Right atrium auricular region (tissue), 2 donors: Measurements from ENCODE around the gene SLC35E1. TPM values are rescaled to one million over a fixed set of nuclear protein-coding genes. Genes with fewer than 3 reads are reported as not detected.

ENCODE experiments used
- DNase-seq: peaks from one replicate; pipeline ENCODE4 v3.0.0-alpha.2; 2019; ENCODE audit warnings: low spot score
- H3K27ac ChIP-seq, 2 donors: fragments of 200-600 bp; sonication (generic); 1 replicate in 1 of 2; 2 replicates in 1 of 2; pipeline ENCODE4 v1.5.1; 2016 to 2019
- H3K27me3 ChIP-seq, 2 donors: fragments of 200-600 bp; sonication (generic); one replicate each; pipeline versions ENCODE4 v1.5.1 to v1.6.0; 2017 to 2019
- H3K36me3 ChIP-seq: fragments of 200-600 bp; sonication (generic); one replicate; pipeline ENCODE4 v1.5.1; 2016
- H3K4me1 ChIP-seq, 2 donors: fragments of 200-600 bp; sonication (generic); one replicate each; pipeline versions ENCODE4 v1.5.1 to v1.6.0; 2017 to 2019
- H3K4me3 ChIP-seq, 2 donors: fragments of 200-600 bp; sonication (generic); 1 replicate in 1 of 2; 2 replicates in 1 of 2; pipeline ENCODE4 v1.5.1; 2017 to 2019; ENCODE audit warnings: mild to moderate bottlenecking in 1 of 2, moderate library complexity in 1 of 2
- H3K9me3 ChIP-seq, 2 donors: fragments of 200-600 bp; sonication (generic); one replicate each; pipeline ENCODE4 v1.5.1; 2019
- total RNA-seq, 2 donors: library from RNA; depleted of rRNA; stranded (reverse); fragments of >200 nt; gene quantifications; one replicate each; pipeline ENCODE4 v1.1.0, GENCODE V29; 2016
- TF ChIP-seq, protein P1 (sequence below), 2 donors: fragments of 200-600 bp; sonication (generic); IDR thresholded peaks; one replicate each; pipeline ENCODE4 v1.5.1; 2019; ENCODE audit warnings: antibody characterized with exemption in 2 of 2

The SLC35E1 gene
- total RNA-seq, 2 donors from 2014 or later, result 27.5 to 34.9 TPM

DNA sequence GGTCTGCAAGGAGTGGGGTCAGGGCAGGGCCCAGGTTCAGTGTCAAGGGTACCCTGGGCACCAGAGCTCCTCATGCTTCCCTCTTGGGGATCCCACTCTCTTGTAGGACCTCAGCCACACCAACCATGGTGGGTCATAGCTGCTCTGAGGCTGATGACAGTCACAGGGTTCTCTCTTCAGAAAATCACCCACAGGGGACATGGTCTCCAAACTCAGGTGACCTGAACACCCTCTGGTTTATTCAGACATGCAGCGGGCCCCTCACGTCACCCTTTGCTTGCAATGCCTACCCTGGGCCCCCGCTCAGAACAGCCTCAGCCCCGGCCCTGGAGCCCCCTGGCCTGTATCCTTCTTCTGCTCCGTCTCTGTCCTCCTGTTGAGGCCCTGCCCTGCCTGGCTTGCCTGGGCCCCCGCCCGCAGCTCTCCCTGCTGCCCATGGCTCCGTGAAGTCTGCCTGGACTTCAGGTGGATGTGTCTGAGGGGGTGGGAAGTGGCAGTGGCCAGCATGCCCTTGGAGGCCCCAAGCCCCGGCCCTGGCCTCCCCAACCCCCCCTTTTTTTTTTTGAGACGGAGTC lies 50.4 kb downstream of the SLC35E1 start:
- H3K27ac ChIP-seq, result no peak overlapping the region
- H3K4me1 ChIP-seq, result no peaks in the 10 kb centered on the region
- TF ChIP-seq, protein P1, sequence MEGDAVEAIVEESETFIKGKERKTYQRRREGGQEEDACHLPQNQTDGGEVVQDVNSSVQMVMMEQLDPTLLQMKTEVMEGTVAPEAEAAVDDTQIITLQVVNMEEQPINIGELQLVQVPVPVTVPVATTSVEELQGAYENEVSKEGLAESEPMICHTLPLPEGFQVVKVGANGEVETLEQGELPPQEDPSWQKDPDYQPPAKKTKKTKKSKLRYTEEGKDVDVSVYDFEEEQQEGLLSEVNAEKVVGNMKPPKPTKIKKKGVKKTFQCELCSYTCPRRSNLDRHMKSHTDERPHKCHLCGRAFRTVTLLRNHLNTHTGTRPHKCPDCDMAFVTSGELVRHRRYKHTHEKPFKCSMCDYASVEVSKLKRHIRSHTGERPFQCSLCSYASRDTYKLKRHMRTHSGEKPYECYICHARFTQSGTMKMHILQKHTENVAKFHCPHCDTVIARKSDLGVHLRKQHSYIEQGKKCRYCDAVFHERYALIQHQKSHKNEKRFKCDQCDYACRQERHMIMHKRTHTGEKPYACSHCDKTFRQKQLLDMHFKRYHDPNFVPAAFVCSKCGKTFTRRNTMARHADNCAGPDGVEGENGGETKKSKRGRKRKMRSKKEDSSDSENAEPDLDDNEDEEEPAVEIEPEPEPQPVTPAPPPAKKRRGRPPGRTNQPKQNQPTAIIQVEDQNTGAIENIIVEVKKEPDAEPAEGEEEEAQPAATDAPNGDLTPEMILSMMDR (IDR thresholded peaks at IDR 0.05), result no peak
- no peak for DNase-seq
- peaks cover 98% of the 10 kb centered on the region for H3K36me3 ChIP-seq
- H3K4me3 ChIP-seq, result no peak overlapping the region
- no peaks in the 10 kb centered on the region for H3K27me3 ChIP-seq
- no peaks in the 10 kb centered on the region for H3K9me3 ChIP-seq

DNA sequence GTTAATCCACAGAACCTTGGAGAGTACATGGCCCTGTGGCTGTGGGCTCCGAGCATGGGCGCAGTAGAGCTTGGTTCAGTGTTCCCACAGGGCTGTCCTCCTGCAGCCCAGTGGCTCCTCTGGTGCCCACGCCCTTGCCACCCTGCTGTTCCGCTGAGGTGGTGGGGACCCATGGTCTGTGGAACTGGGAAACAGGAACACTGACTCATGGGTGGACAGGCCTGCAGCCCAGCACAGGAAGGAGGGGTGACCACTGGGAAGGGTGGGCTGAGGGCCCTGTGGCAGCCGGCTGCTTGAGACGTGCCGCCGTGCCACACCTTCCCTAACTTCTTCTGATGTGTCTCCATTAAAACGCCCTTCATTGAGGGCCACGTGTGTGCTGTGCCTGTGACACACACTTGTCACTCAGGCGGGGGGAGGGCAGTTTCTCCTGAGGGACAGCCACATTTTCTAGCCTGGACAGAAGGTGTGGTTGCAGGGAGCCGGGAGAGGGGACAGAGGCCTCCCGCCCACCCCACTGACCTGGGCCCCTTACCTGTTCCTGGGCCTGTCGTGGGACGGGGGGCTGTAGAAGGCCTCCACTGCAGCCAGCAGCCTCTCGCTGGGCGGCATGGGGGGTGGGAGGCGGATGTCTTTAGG lies 51.1 kb downstream of the SLC35E1 start:
- H3K9me3 ChIP-seq, result no peaks in the 10 kb centered on the region
- TF ChIP-seq, protein P1 (IDR thresholded peaks at IDR 0.05), result no peak
- DNase-seq, result no peak
- no peaks in the 10 kb centered on the region for H3K27me3 ChIP-seq
- peaks cover 94% of the 10 kb centered on the region for H3K36me3 ChIP-seq
- H3K27ac ChIP-seq, result no peak overlapping the region
- no peak overlapping the region for H3K4me3 ChIP-seq
- no peaks in the 10 kb centered on the region for H3K4me1 ChIP-seq

DNA sequence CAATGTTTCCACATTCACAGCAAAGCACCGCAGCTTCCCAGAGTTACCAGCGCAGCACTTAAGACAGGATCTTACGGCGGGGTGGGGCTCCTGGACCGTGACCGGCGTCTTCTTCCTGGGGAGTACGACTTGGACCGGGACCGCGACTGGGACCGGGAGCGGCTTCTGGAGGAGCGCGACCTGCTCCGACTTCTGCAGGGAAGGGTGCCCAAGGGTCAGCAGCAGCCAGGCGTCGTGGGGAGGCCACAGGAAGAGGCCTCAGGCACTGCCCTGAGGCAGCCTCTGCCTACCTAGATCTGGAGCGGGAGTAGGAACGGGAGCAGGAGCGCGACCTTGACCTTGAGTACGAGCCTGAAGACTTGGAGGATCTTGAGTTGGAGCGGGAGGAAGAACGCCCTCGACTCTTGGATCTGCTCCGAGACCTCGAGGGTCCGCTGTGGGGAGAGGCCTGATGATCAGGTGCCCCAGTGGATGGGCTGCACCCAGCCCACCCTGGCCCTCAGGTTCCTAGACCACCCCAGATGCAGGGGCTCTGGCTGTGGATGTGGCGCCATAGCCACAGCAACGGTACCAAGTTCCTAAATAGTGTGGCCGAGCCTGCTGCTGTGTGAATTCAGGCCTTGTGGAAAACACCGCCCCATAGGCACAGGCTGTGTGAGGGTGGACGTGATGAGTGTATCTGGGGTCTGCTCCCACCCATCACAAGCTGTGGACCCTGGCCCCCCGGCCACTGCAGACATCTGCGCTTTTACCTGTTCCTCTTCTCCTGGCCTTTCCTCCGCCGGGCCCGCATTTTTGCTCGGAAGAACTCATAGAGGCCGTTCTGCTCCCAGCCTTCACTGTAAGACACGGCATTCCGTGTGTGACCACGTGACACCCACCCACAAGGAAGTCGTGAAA lies 51.9 kb downstream of the SLC35E1 start:
- Histone ChIP-seq H3K4me3 (no peak overlapping the region), H3K4me1 (no peaks in the 10 kb centered on the region), H3K27me3 (no peaks in the 10 kb centered on the region), H3K27ac (no peak overlapping the region), H3K36me3 (peaks cover 87% of the 10 kb centered on the region), H3K9me3 (no peaks in the 10 kb centered on the region)
- TF ChIP-seq, protein P1 (IDR thresholded peaks at IDR 0.05), result no peak
- no peak for DNase-seq

DNA sequence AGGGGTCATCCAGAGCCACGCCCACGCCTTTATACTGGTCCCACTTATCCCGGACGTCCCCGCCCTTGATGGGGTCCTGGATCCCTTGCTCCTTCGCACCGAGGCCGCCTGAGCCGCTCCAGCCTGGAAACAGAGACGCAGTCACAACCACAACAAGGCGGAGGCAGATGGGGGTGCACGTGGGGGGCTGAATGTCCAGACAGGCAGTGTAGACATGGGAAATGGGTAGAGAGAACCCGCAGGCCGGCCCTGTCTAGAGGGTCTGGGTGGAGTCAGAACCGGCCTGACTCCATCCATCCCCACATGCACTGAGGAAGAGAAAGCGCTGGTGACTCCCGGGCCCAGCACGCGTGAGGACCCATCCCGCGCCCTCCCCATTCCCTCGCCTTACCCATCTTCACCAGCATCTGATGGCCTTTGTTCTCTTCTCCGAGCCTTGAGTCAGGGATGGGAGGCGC lies 53.0 kb downstream of the SLC35E1 start:
- DNase-seq, result no peak
- TF ChIP-seq, protein P1 (IDR thresholded peaks at IDR 0.05), result no peak
- no peaks in the 10 kb centered on the region for H3K9me3 ChIP-seq
- no peak overlapping the region for H3K4me3 ChIP-seq
- no peaks in the 10 kb centered on the region for H3K27me3 ChIP-seq
- no peak overlapping the region for H3K27ac ChIP-seq
- H3K4me1 ChIP-seq, result no peaks in the 10 kb centered on the region
- peaks cover 84% of the 10 kb centered on the region for H3K36me3 ChIP-seq

DNA sequence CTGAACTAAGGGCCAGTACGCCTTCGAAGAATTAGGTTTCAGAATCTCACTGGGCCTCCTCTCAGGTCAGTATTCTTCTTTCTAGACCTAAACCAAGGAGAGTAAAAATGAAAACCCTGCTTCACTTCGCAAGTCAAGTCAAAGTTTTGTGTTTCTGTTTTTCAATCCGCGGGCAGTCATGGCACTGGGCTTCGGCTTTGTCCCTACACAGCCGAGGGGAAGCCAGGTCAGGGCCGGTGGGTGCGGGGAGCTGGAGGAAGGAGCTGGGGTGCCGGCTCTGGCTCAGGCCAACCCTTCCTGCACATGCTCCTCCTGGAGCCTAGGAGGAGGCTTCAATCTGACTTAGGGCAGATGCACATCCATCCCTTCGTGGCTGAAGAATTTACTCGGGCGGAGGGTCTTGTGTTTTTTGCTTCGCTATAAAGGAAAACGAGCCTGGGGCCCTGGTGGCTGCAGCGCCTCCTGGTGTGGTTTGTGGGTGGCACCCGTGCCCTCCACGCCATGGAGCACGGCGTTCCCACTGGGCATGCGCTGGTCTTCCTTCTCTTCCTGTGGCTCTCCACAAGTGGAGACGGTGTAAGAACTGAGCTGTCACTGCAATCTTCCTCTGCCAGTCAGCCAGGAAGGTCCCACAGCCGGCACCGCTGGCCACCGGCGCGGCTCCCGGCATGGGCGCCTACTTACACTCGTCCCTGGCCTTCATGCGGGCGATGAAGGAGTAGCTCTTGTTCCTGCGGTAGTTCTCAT lies 53.6 kb downstream of the SLC35E1 start:
- Histone ChIP-seq H3K36me3 (peaks cover 79% of the 10 kb centered on the region), H3K4me3 (no peak overlapping the region), H3K4me1 (no peaks in the 10 kb centered on the region), H3K27ac (no peak overlapping the region), H3K9me3 (no peaks in the 10 kb centered on the region), H3K27me3 (no peaks in the 10 kb centered on the region)
- DNase-seq, result no peak
- TF ChIP-seq, protein P1 (IDR thresholded peaks at IDR 0.05), result no peak
